Urothelium cell line (cell line): ENCODE data around the gene SNRNP70.

Experiments used
- DNase-seq: peaks from one replicate; pipeline ENCODE4 v3.0.0; 2011; ENCODE audit warnings: low spot score, mixed read lengths
- FAIRE-seq: peaks from 2 replicates; lab custom pipeline; 2011; peaks lifted over from hg19 to GRCh38; lab: Jason Lieb, UNC

The SNRNP70 gene

GRCh38 chr19:49097453-49098288 is 12.4 kb downstream of the SNRNP70 start:
- DNase-seq (peak; percentile 68), FAIRE-seq (peak; percentile 46)

- no peak for FAIRE-seq
- DNase-seq = no peak
These were observed 13.5 kb downstream of the SNRNP70 start for GRCh38 chr19:49098795-49099194.

- FAIRE-seq (no peak), DNase-seq (no peak)
These were observed 15.9 kb downstream of the SNRNP70 start for GRCh38 chr19:49101160-49101559.

GRCh38 chr19:49102303-49102702 is 17.1 kb downstream of the SNRNP70 start:
- DNase-seq (no peak), FAIRE-seq (no peak)

- DNase-seq = no peak
- no peak for FAIRE-seq
These were observed 18.3 kb downstream of the SNRNP70 start for GRCh38 chr19:49103331-49104085.

DNA sequence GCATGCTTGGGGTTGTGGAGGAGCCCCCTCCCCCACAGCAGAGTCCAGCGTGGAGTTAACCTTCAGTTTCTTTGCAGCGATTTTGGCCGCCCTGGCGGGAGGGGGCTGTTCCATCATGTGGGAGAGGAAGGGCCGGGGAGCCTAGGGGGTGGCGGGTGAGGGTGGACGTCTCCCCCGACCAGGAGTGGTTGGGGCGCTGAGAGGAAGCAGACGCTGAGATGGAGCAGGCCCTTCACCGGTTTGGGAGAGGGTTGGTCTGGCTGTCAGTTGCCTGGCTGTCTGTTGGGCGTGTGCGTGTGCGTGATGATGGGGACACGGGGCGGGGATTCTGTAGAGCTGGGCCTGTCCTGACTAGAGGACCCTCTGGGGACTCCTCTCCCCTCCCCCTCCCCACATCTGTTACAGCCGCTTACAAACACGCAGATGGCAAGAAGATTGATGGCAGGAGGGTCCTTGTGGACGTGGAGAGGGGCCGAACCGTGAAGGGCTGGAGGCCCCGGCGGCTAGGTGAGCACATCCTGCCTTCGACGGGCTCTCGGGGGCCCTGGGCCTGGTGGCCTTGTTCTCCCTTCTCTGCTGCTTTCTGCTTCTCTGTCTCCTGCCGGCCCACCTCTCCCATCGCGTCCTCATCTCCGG is 19.1 kb downstream of the SNRNP70 start:
- FAIRE-seq (no peak), DNase-seq (no peak)

DNA sequence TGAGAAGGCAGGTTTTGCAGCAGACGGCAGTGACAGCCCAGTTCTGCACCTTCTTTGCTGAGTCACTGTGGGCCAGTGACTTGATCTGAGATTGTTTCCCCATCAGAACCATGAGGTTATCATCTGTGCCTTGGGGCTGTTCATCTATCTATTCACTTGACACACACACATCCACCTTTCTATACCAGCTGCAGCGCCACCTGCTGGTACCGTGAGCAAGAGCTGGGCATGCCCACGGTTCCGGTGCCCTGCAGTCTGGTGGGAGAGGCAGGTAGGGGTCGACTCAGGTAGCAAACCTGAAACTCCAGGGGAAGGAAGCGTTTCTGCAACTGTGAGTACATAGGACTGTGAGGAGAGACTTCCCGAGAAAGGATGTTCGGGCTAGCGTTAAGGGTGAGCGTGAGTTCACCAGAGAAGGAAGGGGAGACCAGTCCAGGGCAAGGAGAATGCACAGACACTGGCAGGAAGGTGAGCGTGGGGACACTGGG is 21.4 kb downstream of the SNRNP70 start:
- FAIRE-seq = peak; percentile 92

DNA sequence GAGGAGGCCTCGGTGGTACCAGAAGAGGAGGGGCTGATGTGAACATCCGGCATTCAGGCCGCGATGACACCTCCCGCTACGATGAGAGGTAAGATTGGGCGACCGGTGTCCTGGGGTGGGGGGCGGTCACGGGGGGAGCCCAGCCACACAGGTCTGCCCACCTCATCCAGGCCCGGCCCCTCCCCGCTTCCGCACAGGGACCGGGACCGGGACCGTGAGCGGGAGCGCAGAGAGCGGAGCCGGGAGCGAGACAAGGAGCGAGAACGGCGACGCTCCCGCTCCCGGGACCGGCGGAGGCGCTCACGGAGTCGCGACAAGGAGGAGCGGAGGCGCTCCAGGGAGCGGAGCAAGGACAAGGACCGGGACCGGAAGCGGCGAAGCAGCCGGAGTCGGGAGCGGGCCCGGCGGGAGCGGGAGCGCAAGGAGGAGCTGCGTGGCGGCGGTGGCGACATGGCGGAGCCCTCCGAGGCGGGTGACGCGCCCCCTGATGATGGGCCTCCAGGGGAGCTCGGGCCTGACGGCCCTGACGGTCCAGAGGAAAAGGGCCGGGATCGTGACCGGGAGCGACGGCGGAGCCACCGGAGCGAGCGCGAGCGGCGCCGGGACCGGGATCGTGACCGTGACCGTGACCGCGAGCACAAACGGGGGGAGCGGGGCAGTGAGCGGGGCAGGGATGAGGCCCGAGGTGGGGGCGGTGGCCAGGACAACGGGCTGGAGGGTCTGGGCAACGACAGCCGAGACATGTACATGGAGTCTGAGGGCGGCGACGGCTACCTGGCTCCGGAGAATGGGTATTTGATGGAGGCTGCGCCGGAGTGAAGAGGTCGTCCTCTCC is 22.6 kb downstream of the SNRNP70 start:
- FAIRE-seq = no peak
- no peak for DNase-seq

More for the DNA sequence above, 21.4 kb downstream of the SNRNP70 start:
- peak; percentile 47 for DNase-seq

DNA sequence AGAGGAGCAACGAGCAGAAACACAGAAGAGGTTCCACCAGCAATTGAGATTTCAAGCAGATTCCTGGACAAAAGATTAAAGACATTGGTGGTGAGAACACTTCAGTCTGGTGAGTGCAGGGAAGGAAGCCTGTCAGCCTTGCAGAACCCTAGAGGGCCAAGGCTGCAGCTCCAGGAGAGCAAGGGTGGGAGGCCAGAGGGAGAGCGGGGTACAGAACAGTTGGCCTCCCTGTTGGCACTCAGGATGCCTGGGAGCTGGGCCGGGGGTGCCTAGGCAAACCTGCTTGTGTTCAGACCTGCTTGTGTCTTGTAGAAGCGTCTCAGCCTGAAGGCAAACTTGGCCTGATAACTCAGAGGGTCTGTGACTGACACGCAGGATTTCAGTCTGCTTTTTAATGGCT is 23.8 kb downstream of the SNRNP70 start:
- FAIRE-seq = no peak

DNA sequence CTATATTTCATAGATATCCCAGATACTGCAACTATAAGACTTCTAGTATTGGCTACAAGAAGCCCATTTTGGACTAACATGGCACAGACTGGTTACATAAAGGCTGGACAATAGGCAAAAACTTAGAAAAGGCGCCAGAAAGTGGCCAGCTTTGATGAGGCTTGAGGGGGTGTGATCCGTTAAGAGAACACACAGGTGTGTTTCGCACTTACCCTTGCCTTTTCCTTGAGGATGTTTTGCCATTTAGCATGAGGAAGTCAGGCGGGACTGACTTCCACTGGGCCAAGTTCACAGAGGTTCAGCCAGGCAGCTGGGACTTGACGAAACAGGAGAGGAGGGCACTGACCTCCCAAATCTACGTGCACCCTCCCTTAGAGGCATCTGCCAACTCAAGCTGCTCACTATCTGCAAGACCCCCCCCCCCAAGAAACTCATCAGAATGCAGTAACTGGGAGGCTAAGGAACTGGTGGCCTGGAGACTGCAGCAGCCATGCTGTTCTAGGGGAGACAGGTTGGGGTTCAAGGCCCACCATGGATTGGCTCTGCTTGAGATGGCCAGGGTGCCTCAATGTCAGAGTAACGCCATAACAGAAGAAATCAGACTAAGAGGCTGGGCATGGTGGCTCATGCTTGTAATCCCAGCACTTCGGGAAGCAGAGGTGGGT is 24.4 kb downstream of the SNRNP70 start:
- no peak for FAIRE-seq
- no peak for DNase-seq

More for the DNA sequence above, 23.8 kb downstream of the SNRNP70 start:
- DNase-seq = no peak

DNA sequence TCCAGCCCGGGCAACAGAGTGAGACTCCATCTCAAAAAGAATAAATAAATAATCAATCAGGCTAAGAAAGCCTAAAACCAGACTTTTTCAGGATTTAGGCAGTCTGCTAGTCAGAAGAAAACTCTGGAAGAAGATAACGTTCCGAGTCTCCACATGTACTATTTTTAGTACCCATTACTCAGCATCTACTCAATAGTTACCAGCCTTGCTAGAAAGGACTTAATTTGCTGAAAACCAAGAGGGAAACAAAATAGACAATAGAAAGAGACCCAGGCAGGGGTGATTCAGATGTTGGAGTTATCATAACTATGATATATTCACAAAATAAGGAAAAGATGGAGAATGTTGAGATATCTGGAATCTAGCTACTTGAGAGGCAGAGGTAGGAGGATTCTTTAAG is 25.3 kb downstream of the SNRNP70 start:
- FAIRE-seq (no peak), DNase-seq (no peak)

DNA sequence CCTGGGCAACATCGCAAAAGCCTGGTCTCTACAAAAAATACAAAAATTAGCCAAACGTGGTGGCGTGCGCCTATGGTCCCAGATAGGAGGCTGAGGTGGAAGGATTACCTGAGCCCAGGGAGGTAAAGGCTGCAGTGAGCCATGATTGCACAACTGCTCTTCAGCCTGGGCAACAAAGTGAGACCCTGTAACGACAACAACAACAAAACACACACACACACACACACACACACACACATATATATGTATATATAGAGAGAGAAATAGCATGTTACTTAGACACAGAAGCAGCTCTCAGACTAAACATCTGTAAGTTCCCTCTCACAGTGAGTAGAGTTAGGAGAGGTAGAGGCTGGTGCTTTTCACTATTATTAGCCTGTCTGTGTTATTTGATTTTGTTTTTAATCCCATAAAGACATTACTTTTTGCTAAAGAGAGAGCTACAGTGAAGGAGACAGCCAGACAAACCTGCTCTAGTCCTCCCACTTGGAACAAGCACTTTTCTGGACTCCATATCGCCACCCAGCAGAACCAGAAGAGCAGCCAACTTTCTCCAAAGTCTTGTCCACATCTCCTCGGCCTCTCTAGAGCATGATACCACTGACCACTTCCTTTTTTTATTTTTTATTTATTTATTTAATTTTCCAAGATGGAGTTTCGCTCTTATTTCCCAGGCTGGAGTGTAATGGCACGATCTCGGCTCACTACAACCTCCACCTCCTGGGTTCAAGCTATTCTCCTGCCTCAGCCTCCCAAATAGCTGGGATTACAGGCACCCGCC is 26.2 kb downstream of the SNRNP70 start:
- FAIRE-seq (no peak), DNase-seq (no peak)

- FAIRE-seq = peak; percentile 48
- peak; percentile 94 for DNase-seq
These were observed 28.7 kb downstream of the SNRNP70 start, which contains the start of gene LIN7B for GRCh38 chr19:49113762-49114629. LIN7B (plus strand) TSS chr19:49114370; CDS start chr19:49114405, 35 bp downstream.

DNA sequence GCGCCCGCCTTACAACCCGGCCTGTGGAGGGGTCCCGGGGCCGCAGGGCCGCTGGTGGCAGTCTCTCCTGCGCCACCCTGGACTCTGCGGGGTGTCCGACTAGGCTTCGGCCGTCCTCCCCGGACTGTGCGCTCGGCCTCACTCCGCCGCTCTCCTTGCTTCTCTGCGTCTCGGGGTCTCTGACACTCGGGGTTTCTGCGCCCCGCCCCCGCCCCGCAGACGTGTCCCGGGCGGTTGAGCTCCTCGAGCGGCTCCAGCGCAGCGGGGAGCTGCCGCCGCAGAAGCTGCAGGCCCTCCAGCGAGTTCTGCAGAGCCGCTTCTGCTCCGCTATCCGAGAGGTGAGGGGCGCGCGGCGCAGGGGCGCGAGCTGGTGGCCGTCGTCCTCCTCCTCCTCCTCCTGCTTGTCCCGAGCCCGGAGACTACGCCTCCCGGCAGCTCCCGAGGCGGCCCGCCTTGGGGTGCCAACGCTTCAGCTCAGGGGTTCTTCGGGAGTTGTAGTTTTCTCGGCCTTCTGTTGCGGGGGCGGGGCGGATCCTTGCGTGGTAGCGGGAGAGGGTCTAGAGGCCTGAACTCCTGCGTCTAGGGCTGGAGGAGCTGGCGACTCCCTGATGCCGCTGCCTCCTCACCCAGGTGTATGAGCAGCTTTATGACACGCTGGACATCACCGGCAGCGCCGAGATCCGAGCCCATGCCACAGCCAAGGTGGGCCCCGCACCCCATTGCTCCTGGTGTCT is 29.5 kb downstream of the SNRNP70 start:
- peak; percentile 36 for DNase-seq

DNA sequence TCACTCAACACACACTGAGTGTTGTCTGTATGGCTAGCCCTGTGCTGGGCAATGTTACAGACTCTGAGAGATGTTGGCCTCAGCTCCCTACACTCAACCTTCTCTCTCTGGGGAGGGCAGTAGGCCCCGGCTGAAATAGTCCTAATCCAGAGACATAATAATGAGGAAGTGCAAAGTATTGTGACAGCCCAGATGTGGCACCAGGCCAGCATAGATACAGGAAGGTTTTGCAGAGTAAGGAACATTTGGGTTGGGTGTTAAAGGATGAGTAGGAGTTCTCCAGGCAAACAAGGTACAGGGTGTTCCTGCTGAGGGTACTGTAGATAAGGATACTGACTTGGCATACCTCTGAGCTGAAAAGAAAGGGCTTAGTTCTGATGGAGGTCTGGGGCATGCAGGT is 31.3 kb downstream of the SNRNP70 start:
- no peak for DNase-seq
- no peak for FAIRE-seq

More for the DNA sequence above, 29.5 kb downstream of the SNRNP70 start:
- FAIRE-seq = no peak

DNA sequence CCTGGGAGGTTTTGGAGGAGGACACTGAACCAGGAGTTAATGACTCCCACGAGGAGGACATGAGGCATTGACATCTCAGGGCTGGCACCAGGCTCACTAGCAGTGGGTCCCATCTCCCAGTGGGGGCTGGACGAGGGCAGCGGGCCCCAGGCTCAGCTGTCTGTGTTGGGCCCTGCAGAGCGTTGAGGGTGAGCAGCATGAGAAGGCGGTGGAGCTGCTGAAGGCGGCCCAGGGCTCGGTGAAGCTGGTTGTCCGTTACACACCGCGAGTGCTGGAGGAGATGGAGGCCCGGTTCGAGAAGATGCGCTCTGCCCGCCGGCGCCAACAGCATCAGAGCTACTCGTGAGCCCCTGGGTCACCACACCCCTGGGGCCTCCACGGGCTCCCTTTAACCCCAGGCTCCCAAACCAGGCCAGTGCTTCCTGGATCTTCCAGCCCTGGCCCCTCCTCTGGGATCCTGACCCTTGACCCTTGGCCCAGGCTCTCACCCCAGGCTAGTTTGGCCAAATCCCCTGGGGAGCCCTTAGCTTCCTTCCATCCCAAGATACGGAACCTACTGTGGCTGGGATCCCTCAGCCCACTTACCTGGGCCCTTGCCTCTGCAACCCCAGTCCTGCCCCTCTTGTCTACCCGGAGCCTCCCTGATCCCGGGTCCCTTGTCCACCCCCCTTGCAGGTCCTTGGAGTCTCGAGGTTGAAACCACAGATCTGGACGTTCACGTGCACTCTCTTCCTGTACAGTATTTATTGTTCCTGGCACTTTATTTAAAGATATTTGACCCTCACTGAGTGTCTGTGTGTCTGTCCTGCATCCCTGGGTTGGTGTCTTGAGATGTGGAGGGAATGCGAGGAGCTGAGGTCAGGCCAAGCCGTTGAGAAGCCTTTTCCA is 32.7 kb downstream of the SNRNP70 start:
- FAIRE-seq (no peak), DNase-seq (no peak)
